ENCODE measurements around the gene RAE1.
A peak's percentile ranks its signal among the peaks of the same experiment; 100 is the strongest.

The RAE1 gene

DNA sequence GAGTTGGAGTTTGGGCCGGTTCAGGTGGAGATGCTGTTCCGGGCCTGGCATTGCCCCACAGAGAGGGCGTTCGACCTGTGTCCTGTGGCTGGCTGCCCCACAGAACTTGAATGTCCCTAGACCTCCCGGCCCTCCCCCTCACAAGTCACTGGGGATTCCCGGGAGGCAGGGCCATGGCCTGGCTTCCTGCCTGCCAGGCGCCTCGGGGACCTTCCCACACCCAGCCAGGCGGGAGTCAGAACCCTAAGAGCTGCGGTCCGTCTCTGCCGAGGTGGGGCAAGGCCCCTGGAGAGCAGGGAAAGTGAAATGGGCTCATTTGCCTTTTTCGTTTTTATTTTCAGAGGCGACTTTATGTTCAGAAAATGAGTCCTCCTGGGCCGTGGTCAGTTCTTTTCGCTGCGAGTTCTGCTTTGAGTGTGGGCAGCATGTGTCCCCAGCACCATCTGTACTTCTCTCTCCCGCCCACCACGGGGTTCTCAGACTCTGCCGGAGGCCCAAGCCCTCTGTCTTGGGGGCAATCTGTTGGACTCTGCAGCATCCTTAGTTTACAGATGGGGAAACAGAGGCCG is 48.6 kb downstream of the RAE1 start:
- Histone ChIP-seq H3K36me3 (replicated peaks) (no peaks in the 10 kb centered on the region), H3K27ac (no peak overlapping the region), H3K27me3 (replicated peaks) (no peaks in the 10 kb centered on the region), H3K4me3 (ENCODE audit: low read depth, low read length) (no peak overlapping the region)
- in situ Hi-C loops (cut with HindIII; ENCODE audit: low pct_ligation_motif_present, low sequenced_read_pairs) = no loop called here
- no peak for DNase-seq
- TF ChIP-seq CTCF (IDR thresholded peaks at IDR 0.05; ENCODE audit: low read depth, low read length, missing control alignments) = no peak

DNA sequence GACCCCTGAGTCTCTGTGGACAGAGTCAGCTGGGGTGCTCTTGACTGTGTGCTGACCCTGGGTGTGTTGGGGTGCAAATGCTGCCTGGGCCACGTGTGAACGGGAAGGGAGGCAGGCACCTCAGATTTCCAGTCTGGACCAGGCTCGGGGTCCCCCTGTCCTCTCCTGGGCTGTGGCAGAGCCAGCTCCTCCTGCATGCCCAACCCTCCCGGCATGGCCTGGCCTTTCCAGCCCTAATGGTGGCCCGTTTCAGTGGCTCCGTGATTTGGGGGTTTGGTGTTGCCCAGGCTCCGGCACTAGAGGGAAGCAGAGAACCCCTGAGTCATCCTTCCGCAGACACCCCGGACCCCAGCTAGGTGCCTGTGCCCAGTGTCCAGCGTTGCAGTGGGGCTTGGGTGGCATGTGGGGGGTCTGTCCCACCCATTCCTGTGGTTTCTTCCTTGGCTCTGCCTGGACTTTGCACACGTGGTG is 49.2 kb downstream of the RAE1 start:
- Histone ChIP-seq H3K4me3 (ENCODE audit: low read depth, low read length) (no peak overlapping the region), H3K36me3 (replicated peaks) (no peaks in the 10 kb centered on the region), H3K27me3 (replicated peaks) (no peaks in the 10 kb centered on the region), H3K27ac (no peak overlapping the region)
- TF ChIP-seq CTCF (IDR thresholded peaks at IDR 0.05; ENCODE audit: low read depth, low read length, missing control alignments) = peak; percentile 23
- no peak for DNase-seq
- in situ Hi-C loops (cut with HindIII; ENCODE audit: low pct_ligation_motif_present, low sequenced_read_pairs) = no loop called here

- H3K4me3 ChIP-seq (ENCODE audit: low read depth, low read length) = no peak overlapping the region
- DNase-seq = no peak
- no peaks in the 10 kb centered on the region for H3K27me3 ChIP-seq (replicated peaks)
- no peak for TF ChIP-seq CTCF (IDR thresholded peaks at IDR 0.05; ENCODE audit: low read depth, low read length, missing control alignments)
- H3K36me3 ChIP-seq (replicated peaks) = no peaks in the 10 kb centered on the region
- in situ Hi-C loops (cut with HindIII; ENCODE audit: low pct_ligation_motif_present, low sequenced_read_pairs) = no loop called here
- H3K27ac ChIP-seq = no peak overlapping the region
Measured at GRCh38 chr20:57400821-57401564, 49.9 kb downstream of the RAE1 start.

DNA sequence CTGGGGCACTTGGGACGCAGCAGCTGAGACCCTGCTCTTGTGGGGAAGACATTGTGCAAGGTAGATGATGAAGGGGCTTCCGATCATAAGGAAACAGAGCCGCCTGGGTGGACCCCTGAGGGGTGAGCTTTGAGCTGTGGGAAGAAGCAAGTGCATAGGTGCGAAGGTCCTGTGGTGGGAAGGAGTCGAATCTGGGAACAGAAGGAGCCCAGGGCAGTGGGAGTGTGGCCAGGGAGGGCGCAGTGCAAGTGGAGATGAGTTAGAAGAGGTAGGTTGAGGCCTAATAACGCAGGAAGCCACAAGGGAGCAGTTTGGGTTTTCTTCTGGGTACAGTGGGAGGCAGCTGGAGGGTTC is 50.5 kb downstream of the RAE1 start:
- H3K27me3 ChIP-seq (replicated peaks) = no peaks in the 10 kb centered on the region
- H3K27ac ChIP-seq = no peak overlapping the region
- DNase-seq = no peak
- no peak for TF ChIP-seq CTCF (IDR thresholded peaks at IDR 0.05; ENCODE audit: low read depth, low read length, missing control alignments)
- in situ Hi-C loops (cut with HindIII; ENCODE audit: low pct_ligation_motif_present, low sequenced_read_pairs) = no loop called here
- H3K4me3 ChIP-seq (ENCODE audit: low read depth, low read length) = no peak overlapping the region
- no peaks in the 10 kb centered on the region for H3K36me3 ChIP-seq (replicated peaks)

DNA sequence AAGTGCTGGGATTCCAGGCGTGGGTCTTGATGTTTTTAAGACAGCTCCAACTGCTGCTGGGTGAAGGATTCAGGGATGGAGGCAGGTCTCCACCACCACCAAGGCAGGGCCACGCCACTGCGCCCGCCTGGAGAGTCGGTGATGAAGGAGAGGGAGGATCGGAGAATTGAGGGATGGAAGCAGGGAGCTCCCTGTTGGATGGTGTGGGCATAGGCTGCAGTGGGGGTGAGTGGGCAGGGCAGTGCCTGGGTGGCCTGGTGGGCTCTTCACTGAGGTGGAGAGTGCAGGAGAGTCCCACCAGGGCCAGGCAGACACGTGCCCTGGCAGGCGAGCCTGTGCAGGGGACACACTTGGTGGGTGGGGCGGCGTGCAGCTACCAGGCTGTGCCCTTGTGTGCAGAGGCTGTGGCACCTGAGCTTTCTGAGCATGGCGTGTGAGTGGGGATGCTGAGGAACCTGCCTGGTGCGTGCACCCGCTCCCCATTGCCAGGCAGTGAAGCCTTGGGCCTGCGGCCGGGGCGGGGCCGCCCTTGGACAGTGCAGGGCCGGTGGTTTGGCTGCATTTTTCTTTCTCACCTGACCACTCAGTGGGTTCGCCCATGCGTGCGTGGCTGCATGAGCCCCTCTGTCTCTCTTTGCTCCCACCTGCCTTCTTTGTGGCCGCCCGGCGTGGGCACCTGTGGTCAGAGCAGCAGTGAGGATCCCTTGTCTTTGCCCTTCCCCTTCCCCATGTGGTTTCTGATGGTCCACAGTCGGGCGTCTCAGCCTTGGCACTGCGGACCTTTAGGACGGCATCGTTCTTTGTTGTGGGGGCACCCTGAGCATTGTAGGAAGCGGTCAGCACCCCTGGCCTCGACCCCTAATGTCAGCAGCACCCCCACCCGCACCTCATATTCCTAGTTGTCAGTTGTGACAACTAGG is 51.4 kb downstream of the RAE1 start:
- no peaks in the 10 kb centered on the region for H3K27me3 ChIP-seq (replicated peaks)
- in situ Hi-C loops (cut with HindIII; ENCODE audit: low pct_ligation_motif_present, low sequenced_read_pairs) = no loop called here
- DNase-seq = no peak
- no peak overlapping the region for H3K4me3 ChIP-seq (ENCODE audit: low read depth, low read length)
- no peaks in the 10 kb centered on the region for H3K36me3 ChIP-seq (replicated peaks)
- no peak for TF ChIP-seq CTCF (IDR thresholded peaks at IDR 0.05; ENCODE audit: low read depth, low read length, missing control alignments)
- no peak overlapping the region for H3K27ac ChIP-seq
